GM21619 (cell line): Measurements from ENCODE around the gene CCNJ.

ENCODE experiments used
- ATAC-seq: cut with Tn5 transposase; IDR thresholded peaks from one replicate; pipeline ENCODE4 v1.9.1; 2021; ENCODE audit not compliant: unreplicated experiment

Gene CCNJ

GRCh38 chr10:96053985-96054384, 10.6 kb downstream of the CCNJ start:
- ATAC-seq = no peak

GRCh38 chr10:96056787-96057186, 13.4 kb downstream of the CCNJ start:
- no peak for ATAC-seq

GRCh38 chr10:96061232-96061631, 17.8 kb downstream of the CCNJ start:
- no peak for ATAC-seq

GRCh38 chr10:96072674-96073073, 29.3 kb downstream of the CCNJ start:
- ATAC-seq = no peak

GRCh38 chr10:96073722-96074121, 30.3 kb downstream of the CCNJ start:
- no peak for ATAC-seq

- no peak for ATAC-seq
These were observed 31.4 kb downstream of the CCNJ start for GRCh38 chr10:96074776-96075175.

- no peak for ATAC-seq
These were observed 32.6 kb downstream of the CCNJ start for GRCh38 chr10:96075977-96076376.

GRCh38 chr10:96077156-96077555, 33.8 kb downstream of the CCNJ start:
- ATAC-seq = no peak

GRCh38 chr10:96082153-96082552, 38.8 kb downstream of the CCNJ start:
- ATAC-seq = no peak

- no peak for ATAC-seq
These were observed 39.4 kb downstream of the CCNJ start for GRCh38 chr10:96082748-96083147.

- ATAC-seq = no peak
These were observed 45.7 kb downstream of the CCNJ start for GRCh38 chr10:96089116-96089515.

- peak; percentile 91 for ATAC-seq
These were observed 46.5 kb downstream of the CCNJ start for GRCh38 chr10:96089670-96090462.

- no peak for ATAC-seq
These were observed 47.0 kb downstream of the CCNJ start for GRCh38 chr10:96090463-96090800.

- ATAC-seq = no peak
These were observed 49.8 kb downstream of the CCNJ start for GRCh38 chr10:96092999-96093767.

GRCh38 chr10:96093948-96094347, 50.6 kb downstream of the CCNJ start:
- no peak for ATAC-seq

- no peak for ATAC-seq
These were observed 53.6 kb downstream of the CCNJ start for GRCh38 chr10:96096958-96097357.

- ATAC-seq = no peak
These were observed 54.5 kb downstream of the CCNJ start for GRCh38 chr10:96097865-96098264.

GRCh38 chr10:96107623-96108038, 64.2 kb downstream of the CCNJ start:
- no peak for ATAC-seq
